GM12878 (cell line): ENCODE measurements around the gene TES. TPM values are rescaled to one million over a fixed set of nuclear protein-coding genes. Genes with fewer than 3 reads are reported as not detected.

ENCODE experiments used
- ATAC-seq: fragments of 200-7000 bp; cut with Tn5 transposase; 3 replicates; pipeline ENCODE4 v1.9.1; 2020; ENCODE audit warnings: mild to moderate bottlenecking, moderate library complexity
- BruUV-seq: library from RNA; stranded (reverse); fragments of 400-500 nt; replicated peaks from 2 replicates; lab custom pipeline; 2021; lab: Mats Ljungman, UMichigan
- CTCF ChIA-PET: fragments of 300-600 bp; sonication (Branson Sonifier 250); formaldehyde crosslinking; extraction: SDS; loops from one replicate; lab custom pipeline; 2021; ENCODE audit warnings: inconsistent platforms; lab: Yijun Ruan, JAX
- POLR2A ChIA-PET: fragments of 350-600 bp; formaldehyde crosslinking; extraction: SDS; loops from one replicate; lab custom pipeline; 2021; ENCODE audit warnings: inconsistent platforms; lab: Charles Lee
- RAD21 ChIA-PET: fragments of 300-600 bp; sonication (Branson Sonifier 250); formaldehyde crosslinking; loops from one replicate; lab custom pipeline; 2023; ENCODE audit warnings: antibody characterized with exemption; ENCODE audit not compliant: unreplicated experiment; lab: Charles Lee
- SMC1A ChIA-PET: fragments of 300-600 bp; sonication (Branson Sonifier 250); formaldehyde crosslinking; loops from one replicate; lab custom pipeline; 2023; ENCODE audit not compliant: unreplicated experiment, uncharacterized antibody; lab: Charles Lee
- DNase-seq: peaks from one replicate; pipeline ENCODE4 v3.0.0-alpha.2; 2011; ENCODE audit warnings: low read depth, low spot score
- FAIRE-seq: peaks from 3 replicates; lab custom pipeline; 2011; peaks lifted over from hg19 to GRCh38; lab: Jason Lieb, UNC
- H2AFZ ChIP-seq: 2 replicates; pipeline ENCODE4 v1.6.0; 2011; ENCODE audit warnings: low read depth, low read length, control low read depth; ENCODE audit not compliant: control insufficient read depth
- H3K27ac ChIP-seq: 2 replicates; pipeline ENCODE4 v1.5.1; 2011; ENCODE audit warnings: control low read depth; ENCODE audit not compliant: control insufficient read depth, insufficient read depth
- H3K27me3 ChIP-seq, 2 experiments: replicated peaks in 1 of 2; 2 replicates each; pipeline versions ENCODE4 v1.6.0 to v1.6.1; 2011; ENCODE audit warnings: low read length in 1 of 2; ENCODE audit not compliant: control insufficient read depth in 2 of 2, insufficient read depth in 2 of 2
- H3K36me3 ChIP-seq, 2 experiments: 2 replicates each; pipeline ENCODE4 v1.5.1; 2011; ENCODE audit warnings: low read length in 1 of 2; ENCODE audit not compliant: control insufficient read depth in 2 of 2, insufficient read depth in 2 of 2
- H3K4me1 ChIP-seq: 2 replicates; pipeline ENCODE4 v1.6.1; 2011; ENCODE audit warnings: mild to moderate bottlenecking, low read length, moderate library complexity, mixed read lengths; ENCODE audit not compliant: control insufficient read depth, insufficient read depth
- H3K4me2 ChIP-seq: 2 replicates; pipeline ENCODE4 v1.6.0; 2011; ENCODE audit warnings: control low read depth; ENCODE audit not compliant: control insufficient read depth, insufficient read depth
- H3K4me3 ChIP-seq: fragments of 200-600 bp; sonication (generic); 2 replicates; pipeline ENCODE4 v1.5.1; 2016
- H3K79me2 ChIP-seq: 2 replicates; pipeline ENCODE4 v1.6.0; 2011; ENCODE audit warnings: low read length; ENCODE audit not compliant: control insufficient read depth, insufficient read depth
- H3K9ac ChIP-seq: 2 replicates; pipeline ENCODE4 v1.8.0; 2011; ENCODE audit warnings: low read length, control low read depth, mixed read lengths; ENCODE audit not compliant: control insufficient read depth, insufficient read depth
- H3K9me3 ChIP-seq: replicated peaks from 3 replicates; pipeline ENCODE4 v1.5.1; 2011; ENCODE audit warnings: mild to moderate bottlenecking, low read length; ENCODE audit not compliant: control insufficient read depth, insufficient read depth
- H4K20me1 ChIP-seq: 2 replicates; pipeline ENCODE4 v1.6.0; 2011; ENCODE audit not compliant: control insufficient read depth, insufficient read depth
- ATF7 ChIP-seq: fragments of 450-650 bp; IDR thresholded peaks from 2 replicates; pipeline ENCODE4 v1.6.1; 2016; ENCODE audit warnings: low read depth, mild to moderate bottlenecking
- BCL11A ChIP-seq: IDR thresholded peaks from 2 replicates; pipeline ENCODE4 v1.6.1; 2011; ENCODE audit warnings: low read depth, low read length
- E2F4 ChIP-seq: IDR thresholded peaks from 2 replicates; pipeline ENCODE4 v1.6.1; 2012; ENCODE audit warnings: low read depth, low read length, improper control_type of control experiment
- KLF5 ChIP-seq: fragments of 450-650 bp; IDR thresholded peaks from 2 replicates; pipeline ENCODE4 v1.6.1; 2014; ENCODE audit warnings: mild to moderate bottlenecking; ENCODE audit not compliant: partially characterized antibody
- PBX3 ChIP-seq: IDR thresholded peaks from 2 replicates; pipeline ENCODE4 v1.6.1; 2011; ENCODE audit warnings: mild to moderate bottlenecking, low read depth, low read length, moderate library complexity; ENCODE audit not compliant: insufficient replicate concordance
- RB1 ChIP-seq: fragments of 450-650 bp; formaldehyde crosslinking; IDR thresholded peaks from 2 replicates; pipeline ENCODE4 v1.6.1; 2017; ENCODE audit warnings: mild to moderate bottlenecking, borderline replicate concordance
- RFX5 ChIP-seq: IDR thresholded peaks from 2 replicates; pipeline ENCODE4 v1.6.1; 2011; ENCODE audit warnings: low read depth, low read length, improper control_type of control experiment
- SREBF2 ChIP-seq: IDR thresholded peaks from 2 replicates; pipeline ENCODE4 v1.6.1; 2012; ENCODE audit warnings: mild to moderate bottlenecking, low read length
- USF2 ChIP-seq: IDR thresholded peaks from 2 replicates; pipeline ENCODE4 v1.6.1; 2011; ENCODE audit warnings: low read depth, low read length, improper control_type of control experiment, borderline replicate concordance
- ZBED1 ChIP-seq: IDR thresholded peaks from 2 replicates; pipeline ENCODE4 v1.6.1; 2016; ENCODE audit warnings: borderline replicate concordance
- ZBTB11 ChIP-seq: fragments of 450-650 bp; formaldehyde crosslinking; IDR thresholded peaks from 2 replicates; pipeline ENCODE4 v1.5.0; 2022; ENCODE audit warnings: mild to moderate bottlenecking, missing genetic modification characterization
- ZBTB33 ChIP-seq: fragments of 450-650 bp; IDR thresholded peaks from 2 replicates; pipeline ENCODE4 v1.6.1; 2017; ENCODE audit warnings: mild to moderate bottlenecking
- ZNF24 ChIP-seq: fragments of 450-650 bp; IDR thresholded peaks from 2 replicates; pipeline ENCODE4 v1.6.1; 2017; ENCODE audit warnings: antibody characterized with exemption, mild to moderate bottlenecking
- in situ Hi-C: fragments of 300-500 bp; cut with MboI; formaldehyde crosslinking; loops from 9 replicates; pipeline ENCODE4 v1.14.3; 2018; ENCODE audit warnings: mixed read lengths
- intact Hi-C: fragments of 100-400 bp; cut with micrococcal nuclease; formaldehyde crosslinking; loops from one replicate; pipeline ENCODE4 v1.14.2; 2022; ENCODE audit not compliant: unreplicated experiment
- polyA plus RNA-seq, 11 experiments: library from polyadenylated mRNA; depleted of rRNA in 4 of 11; unstranded in 6 of 11; stranded (reverse) in 5 of 11; fragments of >200 nt; fragmentation: Nextera tagmentation in 4 of 11; fragmentation: Illumina TruSeq in 1 of 11; extraction: Ambion mirVana in 4 of 11; extraction: Trizol in 1 of 11; gene quantifications; 1 replicate in 1 of 11; 2 replicates in 10 of 11; pipeline versions ENCODE4 v1.2.1 to v1.2.3, GENCODE V29; 2011 to 2016; ENCODE audit warnings: inconsistent platforms in 2 of 11, missing spikeins in 2 of 11, low read depth in 1 of 11
- total RNA-seq, 4 experiments: library from RNA; depleted of rRNA in 3 of 4; stranded (reverse); fragments of >200 nt in 3 of 4; fragmentation: Illumina TruSeq in 1 of 4; extraction: Trizol in 1 of 4; gene quantifications; 2 replicates each; pipeline versions ENCODE4 v1.2.1 to v1.2.3, GENCODE V29; 2013 to 2021

The TES gene
- total and polyA plus RNA-seq, 10 of the 15 experiments (the other 5 are each of a cell fraction or from before 2014, with no cell fraction given): 31.2 to 77.5 (median 59.2) TPM

GRCh38 chr7:116307253-116307652 lies 96.9 kb downstream of the TES start:
- no peak overlapping the region for H3K4me2 ChIP-seq
- BruUV-seq: no TSS peak
- no peak for FAIRE-seq

More at GRCh38 chr7:116307253-116307652, 96.9 kb downstream of the TES start:
- intact Hi-C loops (no loop called here), in situ Hi-C loops (no loop called here)
- ChIA-PET CTCF (no interaction called here), SMC1A (no interaction called here), POLR2A (no interaction called here), RAD21 (no interaction called here)
- H3K4me1 ChIP-seq: no peaks in the 10 kb centered on the region
- H3K27me3 ChIP-seq: no peaks in the 10 kb centered on the region
- H3K4me3 ChIP-seq: no peak overlapping the region
- no peaks in the 10 kb centered on the region for H4K20me1 ChIP-seq
- no peaks in the 10 kb centered on the region for H3K79me2 ChIP-seq
- ATAC-seq (no peak), DNase-seq (no peak)
- H3K9ac ChIP-seq: no peak overlapping the region
- H2AFZ ChIP-seq: no peak overlapping the region
- H3K36me3 ChIP-seq: no peaks in the 10 kb centered on the region
- no peak overlapping the region for H3K27ac ChIP-seq
- no peak for TF ChIP-seq ZNF24
- no peak for TF ChIP-seq RFX5
- no peak for TF ChIP-seq SREBF2
- TF ChIP-seq RB1: no peak
- TF ChIP-seq ZBTB33: no peak
- TF ChIP-seq PBX3: no peak
- no peak for TF ChIP-seq E2F4
- no peak for TF ChIP-seq ATF7
- TF ChIP-seq KLF5: no peak
- no peak for TF ChIP-seq USF2
- no peak for TF ChIP-seq ZBTB11 (CRISPR knock-in tag)
- no peak for TF ChIP-seq ZBED1
- no peak for TF ChIP-seq BCL11A
- H3K9me3 ChIP-seq: no peaks in the 10 kb centered on the region; the same call in 2 of the 3 replicates
